Measurements from ENCODE around the gene VSTM2L. TPM values are rescaled to one million over a fixed set of nuclear protein-coding genes. Genes with fewer than 3 reads are reported as not detected.

Gene VSTM2L
- total and polyA plus RNA-seq, 2 of the 13 experiments (the other 11 are each of a cell fraction or from before 2014, with no cell fraction given): not detected

DNA sequence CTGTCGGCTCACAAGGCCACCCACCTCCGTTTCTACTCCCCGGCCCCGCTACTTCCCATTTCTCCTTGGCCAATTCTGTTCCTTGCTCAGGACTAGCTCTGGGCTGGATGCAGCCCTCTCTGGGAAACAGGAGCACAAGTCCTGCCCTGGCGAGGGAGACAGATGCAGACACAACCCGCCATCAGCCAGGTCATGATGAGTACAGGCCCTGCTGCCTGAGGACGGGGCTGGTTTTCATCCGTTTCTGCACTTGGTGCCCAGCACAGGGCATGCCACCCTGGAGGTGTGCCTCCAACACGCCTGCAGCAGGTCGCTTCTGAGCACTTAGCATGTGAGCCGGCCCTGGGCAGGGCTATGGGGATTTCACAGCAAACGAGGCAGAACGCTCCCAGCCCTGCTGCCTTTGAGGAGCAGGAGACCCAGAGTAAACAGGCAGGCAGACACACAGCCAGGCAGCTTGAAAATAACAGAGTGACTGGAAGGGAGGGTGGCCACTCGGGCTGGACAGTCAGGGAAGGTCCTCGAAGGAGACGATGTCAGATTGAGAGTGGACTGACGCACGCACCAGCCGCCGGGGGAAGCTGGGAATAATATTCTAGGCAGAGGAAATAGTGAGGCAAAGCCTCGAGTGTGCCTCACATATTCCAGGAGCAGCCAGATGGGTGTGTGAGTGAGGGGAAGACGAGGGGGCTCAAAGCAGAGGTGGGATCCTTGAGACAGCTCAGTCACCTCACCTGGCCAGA, 21.2 kb upstream of the VSTM2L start (continued):
- TF ChIP-seq, protein P1, sequence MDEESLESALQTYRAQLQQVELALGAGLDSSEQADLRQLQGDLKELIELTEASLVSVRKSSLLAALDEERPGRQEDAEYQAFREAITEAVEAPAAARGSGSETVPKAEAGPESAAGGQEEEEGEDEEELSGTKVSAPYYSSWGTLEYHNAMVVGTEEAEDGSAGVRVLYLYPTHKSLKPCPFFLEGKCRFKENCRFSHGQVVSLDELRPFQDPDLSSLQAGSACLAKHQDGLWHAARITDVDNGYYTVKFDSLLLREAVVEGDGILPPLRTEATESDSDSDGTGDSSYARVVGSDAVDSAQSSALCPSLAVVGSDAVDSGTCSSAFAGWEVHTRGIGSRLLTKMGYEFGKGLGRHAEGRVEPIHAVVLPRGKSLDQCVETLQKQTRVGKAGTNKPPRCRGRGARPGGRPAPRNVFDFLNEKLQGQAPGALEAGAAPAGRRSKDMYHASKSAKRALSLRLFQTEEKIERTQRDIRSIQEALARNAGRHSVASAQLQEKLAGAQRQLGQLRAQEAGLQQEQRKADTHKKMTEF (CRISPR knock-in tag; IDR thresholded peaks at IDR 0.05): no peak
- TF ChIP-seq, protein P2, sequence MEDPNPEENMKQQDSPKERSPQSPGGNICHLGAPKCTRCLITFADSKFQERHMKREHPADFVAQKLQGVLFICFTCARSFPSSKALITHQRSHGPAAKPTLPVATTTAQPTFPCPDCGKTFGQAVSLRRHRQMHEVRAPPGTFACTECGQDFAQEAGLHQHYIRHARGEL (CRISPR knock-in tag; IDR thresholded peaks at IDR 0.05): peak; percentile 72; the same call in 1 of the 2 replicates
- TF ChIP-seq HOXA5 (CRISPR knock-in tag; IDR thresholded peaks at IDR 0.05): no peak
- TF ChIP-seq ZBTB20 (CRISPR knock-in tag; IDR thresholded peaks at IDR 0.05; ENCODE audit: borderline replicate concordance, low read depth): peak; percentile 37; the same call in 1 of the 2 replicates
- TF ChIP-seq ZSCAN20 (CRISPR knock-in tag; IDR thresholded peaks at IDR 0.05; ENCODE audit: borderline replicate concordance): no peak
- no peak for TF ChIP-seq GABPA (IDR thresholded peaks at IDR 0.05; ENCODE audit: low read depth, low read length)
- no peak for TF ChIP-seq GABPA (CRISPR knock-in tag; IDR thresholded peaks at IDR 0.05; ENCODE audit: low read depth)
- TF ChIP-seq ZNF737 (CRISPR knock-in tag; IDR thresholded peaks at IDR 0.05; ENCODE audit: borderline replicate concordance): no peak
- no peak for TF ChIP-seq ZBTB7B (CRISPR knock-in tag; IDR thresholded peaks at IDR 0.05)
- TF ChIP-seq, protein P3, sequence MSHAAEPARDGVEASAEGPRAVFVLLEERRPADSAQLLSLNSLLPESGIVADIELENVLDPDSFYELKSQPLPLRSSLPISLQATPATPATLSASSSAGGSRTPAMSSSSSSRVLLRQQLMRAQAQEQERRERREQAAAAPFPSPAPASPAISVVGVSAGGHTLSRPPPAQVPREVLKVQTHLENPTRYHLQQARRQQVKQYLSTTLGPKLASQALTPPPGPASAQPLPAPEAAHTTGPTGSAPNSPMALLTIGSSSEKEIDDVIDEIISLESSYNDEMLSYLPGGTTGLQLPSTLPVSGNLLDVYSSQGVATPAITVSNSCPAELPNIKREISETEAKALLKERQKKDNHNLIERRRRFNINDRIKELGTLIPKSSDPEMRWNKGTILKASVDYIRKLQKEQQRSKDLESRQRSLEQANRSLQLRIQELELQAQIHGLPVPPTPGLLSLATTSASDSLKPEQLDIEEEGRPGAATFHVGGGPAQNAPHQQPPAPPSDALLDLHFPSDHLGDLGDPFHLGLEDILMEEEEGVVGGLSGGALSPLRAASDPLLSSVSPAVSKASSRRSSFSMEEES (CRISPR knock-in tag; IDR thresholded peaks at IDR 0.05): no peak
- peak; percentile 72; the same call in 1 of the 2 replicates for TF ChIP-seq ZNF350 (CRISPR knock-in tag; IDR thresholded peaks at IDR 0.05; ENCODE audit: borderline replicate concordance, low read depth)
- TF ChIP-seq ZNF577 (CRISPR knock-in tag; IDR thresholded peaks at IDR 0.05; ENCODE audit: borderline replicate concordance, low read depth): no peak
- TF ChIP-seq, protein P4, sequence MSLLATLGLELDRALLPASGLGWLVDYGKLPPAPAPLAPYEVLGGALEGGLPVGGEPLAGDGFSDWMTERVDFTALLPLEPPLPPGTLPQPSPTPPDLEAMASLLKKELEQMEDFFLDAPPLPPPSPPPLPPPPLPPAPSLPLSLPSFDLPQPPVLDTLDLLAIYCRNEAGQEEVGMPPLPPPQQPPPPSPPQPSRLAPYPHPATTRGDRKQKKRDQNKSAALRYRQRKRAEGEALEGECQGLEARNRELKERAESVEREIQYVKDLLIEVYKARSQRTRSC (CRISPR knock-in tag; IDR thresholded peaks at IDR 0.05; ENCODE audit: low read depth): no peak
- TF ChIP-seq, protein P5, sequence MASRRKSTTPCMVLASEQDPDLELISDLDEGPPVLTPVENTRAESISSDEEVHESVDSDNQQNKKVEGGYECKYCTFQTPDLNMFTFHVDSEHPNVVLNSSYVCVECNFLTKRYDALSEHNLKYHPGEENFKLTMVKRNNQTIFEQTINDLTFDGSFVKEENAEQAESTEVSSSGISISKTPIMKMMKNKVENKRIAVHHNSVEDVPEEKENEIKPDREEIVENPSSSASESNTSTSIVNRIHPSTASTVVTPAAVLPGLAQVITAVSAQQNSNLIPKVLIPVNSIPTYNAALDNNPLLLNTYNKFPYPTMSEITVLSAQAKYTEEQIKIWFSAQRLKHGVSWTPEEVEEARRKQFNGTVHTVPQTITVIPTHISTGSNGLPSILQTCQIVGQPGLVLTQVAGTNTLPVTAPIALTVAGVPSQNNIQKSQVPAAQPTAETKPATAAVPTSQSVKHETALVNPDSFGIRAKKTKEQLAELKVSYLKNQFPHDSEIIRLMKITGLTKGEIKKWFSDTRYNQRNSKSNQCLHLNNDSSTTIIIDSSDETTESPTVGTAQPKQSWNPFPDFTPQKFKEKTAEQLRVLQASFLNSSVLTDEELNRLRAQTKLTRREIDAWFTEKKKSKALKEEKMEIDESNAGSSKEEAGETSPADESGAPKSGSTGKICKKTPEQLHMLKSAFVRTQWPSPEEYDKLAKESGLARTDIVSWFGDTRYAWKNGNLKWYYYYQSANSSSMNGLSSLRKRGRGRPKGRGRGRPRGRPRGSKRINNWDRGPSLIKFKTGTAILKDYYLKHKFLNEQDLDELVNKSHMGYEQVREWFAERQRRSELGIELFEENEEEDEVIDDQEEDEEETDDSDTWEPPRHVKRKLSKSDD (CRISPR knock-in tag; IDR thresholded peaks at IDR 0.05; ENCODE audit: low read depth): 0 out of 2 replicates have a peak, but pooled peaks have one; percentile 33
- no peak for TF ChIP-seq ISX (CRISPR knock-in tag; conservative IDR thresholded peaks at IDR 0.05)
- TF ChIP-seq ZNF615 (CRISPR knock-in tag; IDR thresholded peaks at IDR 0.05; ENCODE audit: borderline replicate concordance): no peak
- no peak for TF ChIP-seq KDM4B (CRISPR knock-in tag; IDR thresholded peaks at IDR 0.05)
- no peak for TF ChIP-seq NCOR1 (IDR thresholded peaks at IDR 0.05; ENCODE audit: borderline replicate concordance, low read length)
- TF ChIP-seq, protein P6, sequence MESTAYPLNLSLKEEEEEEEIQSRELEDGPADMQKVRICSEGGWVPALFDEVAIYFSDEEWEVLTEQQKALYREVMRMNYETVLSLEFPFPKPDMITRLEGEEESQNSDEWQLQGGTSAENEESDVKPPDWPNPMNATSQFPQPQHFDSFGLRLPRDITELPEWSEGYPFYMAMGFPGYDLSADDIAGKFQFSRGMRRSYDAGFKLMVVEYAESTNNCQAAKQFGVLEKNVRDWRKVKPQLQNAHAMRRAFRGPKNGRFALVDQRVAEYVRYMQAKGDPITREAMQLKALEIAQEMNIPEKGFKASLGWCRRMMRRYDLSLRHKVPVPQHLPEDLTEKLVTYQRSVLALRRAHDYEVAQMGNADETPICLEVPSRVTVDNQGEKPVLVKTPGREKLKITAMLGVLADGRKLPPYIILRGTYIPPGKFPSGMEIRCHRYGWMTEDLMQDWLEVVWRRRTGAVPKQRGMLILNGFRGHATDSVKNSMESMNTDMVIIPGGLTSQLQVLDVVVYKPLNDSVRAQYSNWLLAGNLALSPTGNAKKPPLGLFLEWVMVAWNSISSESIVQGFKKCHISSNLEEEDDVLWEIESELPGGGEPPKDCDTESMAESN (CRISPR knock-in tag; conservative IDR thresholded peaks at IDR 0.05): 0 out of 2 replicates have a peak, but pooled peaks have one; percentile 39

Measured in HepG2 (cell line).